ENCODE results near the gene SLC39A9. TPM values are rescaled to one million over a fixed set of nuclear protein-coding genes. Genes with fewer than 3 reads are reported as not detected.

The SLC39A9 gene
- total and polyA plus RNA-seq, 2 experiments from 2014 or later = 33.4 to 109 TPM

DNA sequence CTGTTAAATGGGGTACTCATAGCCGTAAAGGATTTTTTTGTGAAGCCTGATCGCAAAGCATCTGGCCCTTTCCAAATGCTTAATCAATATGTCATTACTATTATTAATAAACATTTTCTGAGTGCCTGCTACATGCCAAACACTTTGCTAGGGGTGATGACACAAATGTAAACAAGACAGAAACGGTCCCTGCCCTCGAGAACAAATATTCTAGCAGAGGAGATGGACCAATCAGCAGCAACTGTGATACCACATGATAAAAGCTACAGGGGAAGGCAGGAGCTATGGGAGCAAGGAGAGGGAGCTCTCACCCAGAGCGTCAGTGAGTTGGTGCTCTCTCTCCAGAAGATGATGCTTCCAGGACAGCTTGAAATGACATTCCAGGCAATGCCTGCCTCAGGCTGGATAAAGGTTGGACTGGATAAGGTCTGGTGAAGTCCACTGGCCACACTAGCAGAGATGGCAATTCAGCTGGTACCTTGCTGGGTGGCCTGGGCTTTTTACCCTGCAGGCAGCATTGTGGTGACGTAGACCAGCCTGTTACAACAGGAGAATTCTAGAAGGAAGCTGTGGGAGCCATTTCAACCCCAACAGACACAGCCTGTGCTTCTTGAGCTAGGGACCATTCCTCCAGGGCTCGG is 41.5 kb upstream of the SLC39A9 start:
- Histone ChIP-seq H3K27ac (no peak overlapping the region), H3K79me2 (no peaks in the 10 kb centered on the region), H3K36me3 (replicated peaks; ENCODE audit: insufficient read depth, low read depth) (no peaks in the 10 kb centered on the region), H3K4me1 (ENCODE audit: insufficient read depth) (peaks cover 4% of the 10 kb centered on the region), H3K4me3 (no peak overlapping the region), H3K9me3 (ENCODE audit: low read depth) (no peaks in the 10 kb centered on the region), H3K4me2 (no peak overlapping the region), H4K20me1 (ENCODE audit: insufficient read depth, poor library complexity, severe bottlenecking) (no peaks in the 10 kb centered on the region), H3K27me3 (no peaks in the 10 kb centered on the region), H2AFZ (no peak overlapping the region), H3K9me2 (replicated peaks; ENCODE audit: insufficient read depth) (no peaks in the 10 kb centered on the region)
- whole genome bisulfite sequencing (ENCODE audit: low lambda C conversion rate, missing lambda C conversion rate) = 59% methylated on average over 7 of the region's 7 CpGs
- DNase-seq (ENCODE audit: low spot score) = no peak
- TF ChIP-seq, protein P1, sequence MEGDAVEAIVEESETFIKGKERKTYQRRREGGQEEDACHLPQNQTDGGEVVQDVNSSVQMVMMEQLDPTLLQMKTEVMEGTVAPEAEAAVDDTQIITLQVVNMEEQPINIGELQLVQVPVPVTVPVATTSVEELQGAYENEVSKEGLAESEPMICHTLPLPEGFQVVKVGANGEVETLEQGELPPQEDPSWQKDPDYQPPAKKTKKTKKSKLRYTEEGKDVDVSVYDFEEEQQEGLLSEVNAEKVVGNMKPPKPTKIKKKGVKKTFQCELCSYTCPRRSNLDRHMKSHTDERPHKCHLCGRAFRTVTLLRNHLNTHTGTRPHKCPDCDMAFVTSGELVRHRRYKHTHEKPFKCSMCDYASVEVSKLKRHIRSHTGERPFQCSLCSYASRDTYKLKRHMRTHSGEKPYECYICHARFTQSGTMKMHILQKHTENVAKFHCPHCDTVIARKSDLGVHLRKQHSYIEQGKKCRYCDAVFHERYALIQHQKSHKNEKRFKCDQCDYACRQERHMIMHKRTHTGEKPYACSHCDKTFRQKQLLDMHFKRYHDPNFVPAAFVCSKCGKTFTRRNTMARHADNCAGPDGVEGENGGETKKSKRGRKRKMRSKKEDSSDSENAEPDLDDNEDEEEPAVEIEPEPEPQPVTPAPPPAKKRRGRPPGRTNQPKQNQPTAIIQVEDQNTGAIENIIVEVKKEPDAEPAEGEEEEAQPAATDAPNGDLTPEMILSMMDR (IDR thresholded peaks at IDR 0.05; ENCODE audit: poor library complexity) = no peak
- TF ChIP-seq EZH2 (IDR thresholded peaks at IDR 0.05; ENCODE audit: borderline replicate concordance) (no peak), EZH2phosphoT487 (IDR thresholded peaks at IDR 0.05; ENCODE audit: low read depth, severe bottlenecking, unreplicated experiment) (no peak)

DNA sequence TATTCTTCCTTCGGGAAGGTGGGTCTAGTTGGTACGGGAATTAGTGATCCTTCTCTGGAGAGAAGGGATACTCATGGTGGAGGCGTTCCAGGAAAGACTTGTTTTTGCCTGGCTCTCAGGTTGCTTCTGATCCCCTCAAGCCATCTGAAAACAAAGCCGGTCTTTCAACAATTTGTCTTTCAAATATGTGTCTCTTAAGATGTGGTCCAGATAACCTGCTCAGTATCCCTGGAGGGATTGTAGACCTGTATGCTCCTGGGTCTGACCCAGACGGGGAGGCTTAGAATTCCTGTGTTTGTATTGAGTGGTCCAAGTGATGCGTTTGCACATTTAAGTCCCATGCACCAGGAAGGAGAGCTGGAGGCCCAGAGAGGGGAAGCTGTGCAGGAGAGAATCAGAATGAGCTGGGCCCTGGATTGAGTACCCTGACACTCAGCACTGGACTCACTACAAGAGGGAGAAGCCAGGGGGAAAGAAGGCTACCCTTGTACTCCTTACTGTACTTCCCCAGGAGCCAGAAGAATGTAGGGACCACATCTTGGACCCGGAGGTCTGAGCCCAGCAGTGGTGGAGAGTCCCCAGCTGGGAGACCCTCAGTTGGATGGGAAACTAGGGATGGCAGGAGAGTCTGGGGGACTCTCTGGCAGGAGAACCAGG is 40.8 kb upstream of the SLC39A9 start:
- 59% methylated on average over 7 of the region's 7 CpGs for WGBS (ENCODE audit: low lambda C conversion rate, missing lambda C conversion rate)
- H3K27me3 ChIP-seq = no peaks in the 10 kb centered on the region
- no peaks in the 10 kb centered on the region for H4K20me1 ChIP-seq (ENCODE audit: insufficient read depth, poor library complexity, severe bottlenecking)
- no peaks in the 10 kb centered on the region for H3K79me2 ChIP-seq
- TF ChIP-seq EZH2phosphoT487 (IDR thresholded peaks at IDR 0.05; ENCODE audit: low read depth, severe bottlenecking, unreplicated experiment) (no peak), EZH2 (IDR thresholded peaks at IDR 0.05; ENCODE audit: borderline replicate concordance) (no peak)
- TF ChIP-seq, protein P1 (IDR thresholded peaks at IDR 0.05; ENCODE audit: poor library complexity) = no peak
- peaks cover 4% of the 10 kb centered on the region for H3K4me1 ChIP-seq (ENCODE audit: insufficient read depth)
- H2AFZ ChIP-seq = no peak overlapping the region
- H3K9me2 ChIP-seq (replicated peaks; ENCODE audit: insufficient read depth) = no peaks in the 10 kb centered on the region
- H3K4me2 ChIP-seq = no peak overlapping the region
- no peak overlapping the region for H3K27ac ChIP-seq
- H3K36me3 ChIP-seq (replicated peaks; ENCODE audit: insufficient read depth, low read depth) = no peaks in the 10 kb centered on the region
- no peak for DNase-seq (ENCODE audit: low spot score)
- H3K4me3 ChIP-seq = no peak overlapping the region
- no peaks in the 10 kb centered on the region for H3K9me3 ChIP-seq (ENCODE audit: low read depth)

- WGBS (ENCODE audit: low lambda C conversion rate, missing lambda C conversion rate) = 86% methylated on average over 12 of the region's 12 CpGs
- no peaks in the 10 kb centered on the region for H3K36me3 ChIP-seq (replicated peaks; ENCODE audit: insufficient read depth, low read depth)
- TF ChIP-seq, protein P1 (IDR thresholded peaks at IDR 0.05; ENCODE audit: poor library complexity) = no peak
- no peak for TF ChIP-seq EZH2 (IDR thresholded peaks at IDR 0.05; ENCODE audit: borderline replicate concordance)
- no peaks in the 10 kb centered on the region for H3K9me3 ChIP-seq (ENCODE audit: low read depth)
- no peak overlapping the region for H3K4me3 ChIP-seq
- no peak for DNase-seq (ENCODE audit: low spot score)
- no peaks in the 10 kb centered on the region for H4K20me1 ChIP-seq (ENCODE audit: insufficient read depth, poor library complexity, severe bottlenecking)
- H3K27me3 ChIP-seq = no peaks in the 10 kb centered on the region
- H3K9me2 ChIP-seq (replicated peaks; ENCODE audit: insufficient read depth) = no peaks in the 10 kb centered on the region
- no peak overlapping the region for H2AFZ ChIP-seq
- H3K4me1 ChIP-seq (ENCODE audit: insufficient read depth) = peaks cover 4% of the 10 kb centered on the region
- no peak overlapping the region for H3K4me2 ChIP-seq
- no peak overlapping the region for H3K27ac ChIP-seq
- no peaks in the 10 kb centered on the region for H3K79me2 ChIP-seq
Measured at GRCh38 chr14:69358233-69358963, 40.1 kb upstream of the SLC39A9 start.

Measured in hepatocyte (in vitro differentiated cells).